Measurements from ENCODE around the gene RHOBTB1.
A peak's percentile ranks its signal among the peaks of the same experiment; 100 is the strongest.

The RHOBTB1 gene

DNA sequence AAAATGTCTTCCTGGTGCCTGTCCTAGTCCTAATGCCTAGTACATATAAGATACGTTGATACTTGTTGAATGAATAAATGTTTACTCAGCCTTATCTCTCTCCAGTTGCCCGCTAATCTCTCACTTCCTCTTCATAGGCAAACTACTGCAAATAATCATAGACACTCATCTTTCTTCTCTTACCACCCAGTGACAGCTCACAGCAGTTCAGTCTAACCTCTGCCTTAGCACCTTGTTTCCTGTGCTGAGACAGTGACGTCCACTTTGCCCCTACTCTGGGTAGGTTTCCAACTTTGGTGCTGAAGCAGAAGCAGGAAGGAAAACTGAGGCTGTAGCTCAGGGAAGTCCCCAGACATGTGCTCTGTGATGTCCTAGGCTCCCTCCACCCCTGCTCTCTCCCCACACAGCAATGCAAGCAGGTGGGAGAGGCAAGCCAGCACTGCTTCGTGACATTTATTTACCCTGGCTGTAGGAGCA is 45.5 kb upstream of the RHOBTB1 start:
- Histone ChIP-seq H3K79me1 (ENCODE audit: low read depth, low read length) (no peaks in the 10 kb centered on the region), H3K27ac (replicated peaks; ENCODE audit: low read length) (no peak overlapping the region), H3K4me2 (ENCODE audit: insufficient read depth, low read length, poor library complexity, severe bottlenecking) (no peak overlapping the region), H3K4ac (ENCODE audit: low read length) (no peak overlapping the region), H4K91ac (ENCODE audit: low read depth, low read length, poor library complexity) (no peak overlapping the region), H3K23ac (ENCODE audit: low read depth, low read length, poor library complexity) (no peak overlapping the region), H2BK12ac (ENCODE audit: low read length) (no peak overlapping the region), H3K36me3 (replicated peaks in 1 of 2; ENCODE audit: control insufficient read depth in 2 of 2, insufficient read depth in 2 of 2, low read length in 2 of 2) (no peaks in the 10 kb centered on the region), H2BK15ac (ENCODE audit: low read length) (no peak overlapping the region), H2BK120ac (ENCODE audit: low read depth, low read length) (no peak overlapping the region), H3K9ac (ENCODE audit: low read depth, low read length, poor library complexity) (no peak overlapping the region), H3K27me3 (ENCODE audit: control insufficient read depth in 3 of 3, insufficient read depth in 3 of 3, low read depth in 1 of 3, low read length in 3 of 3) (no peaks in the 10 kb centered on the region), H3K14ac (ENCODE audit: low read length) (no peak overlapping the region), H3K18ac (ENCODE audit: low read length) (no peak overlapping the region), H4K8ac (ENCODE audit: low read depth, low read length) (no peak overlapping the region), H2BK5ac (ENCODE audit: low read length) (no peak overlapping the region), H3K4me3 (ENCODE audit: low read length in 2 of 2) (peak overlapping the region in 1 of 2 donors; percentile 62), H2AFZ (ENCODE audit: low read length) (no peak overlapping the region), H2AK5ac (ENCODE audit: low read depth, low read length) (no peak overlapping the region), H3K4me1 (ENCODE audit: control insufficient read depth in 2 of 2, insufficient read depth in 1 of 2, low read depth in 1 of 2, low read length in 2 of 2) (peaks cover 0 to 2% of the 10 kb centered on the region in 2 donors), H3K9me3 (replicated peaks in 1 of 2; ENCODE audit: control insufficient read depth in 2 of 2, insufficient read depth in 1 of 2, low read depth in 1 of 2, low read length in 2 of 2) (peaks cover 0 to 2% of the 10 kb centered on the region in 2 donors)
- DNase-seq (ENCODE audit: low spot score): no peak
- WGBS, 2 donors (ENCODE audit: extremely low coverage in 2 of 2, insufficient read length in 2 of 2, insufficient replicate concordance in 1 of 2): no CpG with 5 or more reads among the region's 4 CpGs

- no peak overlapping the region for H3K23ac ChIP-seq (ENCODE audit: low read depth, low read length, poor library complexity)
- H4K8ac ChIP-seq (ENCODE audit: low read depth, low read length): no peak overlapping the region
- H3K27me3 ChIP-seq (ENCODE audit: control insufficient read depth in 3 of 3, insufficient read depth in 3 of 3, low read depth in 1 of 3, low read length in 3 of 3): no peaks in the 10 kb centered on the region
- H2AK5ac ChIP-seq (ENCODE audit: low read depth, low read length): no peak overlapping the region
- no peak overlapping the region for H3K27ac ChIP-seq (replicated peaks; ENCODE audit: low read length)
- H4K91ac ChIP-seq (ENCODE audit: low read depth, low read length, poor library complexity): no peak overlapping the region
- H3K4me3 ChIP-seq (ENCODE audit: low read length in 2 of 2): no peak overlapping the region
- no peak overlapping the region for H3K4me2 ChIP-seq (ENCODE audit: insufficient read depth, low read length, poor library complexity, severe bottlenecking)
- no CpG with 5 or more reads among the region's 3 CpGs for WGBS, 2 donors (ENCODE audit: extremely low coverage in 2 of 2, insufficient read length in 2 of 2, insufficient replicate concordance in 1 of 2)
- H3K9me3 ChIP-seq (replicated peaks in 1 of 2; ENCODE audit: control insufficient read depth in 2 of 2, insufficient read depth in 1 of 2, low read depth in 1 of 2, low read length in 2 of 2): peaks cover 0 to 2% of the 10 kb centered on the region in 2 donors
- H2BK5ac ChIP-seq (ENCODE audit: low read length): no peak overlapping the region
- H3K14ac ChIP-seq (ENCODE audit: low read length): no peak overlapping the region
- no peaks in the 10 kb centered on the region for H3K36me3 ChIP-seq (replicated peaks in 1 of 2; ENCODE audit: control insufficient read depth in 2 of 2, insufficient read depth in 2 of 2, low read length in 2 of 2)
- H2BK12ac ChIP-seq (ENCODE audit: low read length): no peak overlapping the region
- H3K4me1 ChIP-seq (ENCODE audit: control insufficient read depth in 2 of 2, insufficient read depth in 1 of 2, low read depth in 1 of 2, low read length in 2 of 2): peaks cover 0 to 2% of the 10 kb centered on the region in 2 donors
- no peak overlapping the region for H3K9ac ChIP-seq (ENCODE audit: low read depth, low read length, poor library complexity)
- no peak overlapping the region for H3K18ac ChIP-seq (ENCODE audit: low read length)
- no peak overlapping the region for H2BK15ac ChIP-seq (ENCODE audit: low read length)
- no peak overlapping the region for H2BK120ac ChIP-seq (ENCODE audit: low read depth, low read length)
- no peaks in the 10 kb centered on the region for H3K79me1 ChIP-seq (ENCODE audit: low read depth, low read length)
- peak overlapping the region; percentile 2 for H2AFZ ChIP-seq (ENCODE audit: low read length)
- no peak overlapping the region for H3K4ac ChIP-seq (ENCODE audit: low read length)
- DNase-seq (ENCODE audit: low spot score): no peak
These were observed 42.8 kb upstream of the RHOBTB1 start for GRCh38 chr10:60986791-60987190.

DNA sequence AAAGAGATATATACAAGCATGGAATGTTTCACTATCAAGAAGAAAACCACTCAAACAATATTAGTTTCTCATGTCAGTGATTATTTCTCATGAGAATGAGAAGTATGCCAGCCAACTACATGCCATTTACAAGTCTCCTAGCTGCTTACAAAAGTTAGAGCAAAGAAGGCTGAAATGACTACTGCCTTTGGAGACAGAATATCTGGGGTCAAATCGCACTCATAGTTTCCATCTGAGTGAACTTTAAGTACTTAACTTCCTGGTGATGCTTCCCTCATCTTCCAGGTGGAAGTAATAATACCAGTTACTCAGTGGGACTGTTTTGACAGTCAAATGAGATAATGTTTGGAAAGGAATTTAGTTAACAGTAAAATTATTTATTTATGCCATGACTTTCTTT is 42.0 kb upstream of the RHOBTB1 start:
- no peak overlapping the region for H3K9ac ChIP-seq (ENCODE audit: low read depth, low read length, poor library complexity)
- H3K4me2 ChIP-seq (ENCODE audit: insufficient read depth, low read length, poor library complexity, severe bottlenecking): no peak overlapping the region
- H3K27ac ChIP-seq (replicated peaks; ENCODE audit: low read length): no peak overlapping the region
- peak overlapping the region; percentile 72 for H4K91ac ChIP-seq (ENCODE audit: low read depth, low read length, poor library complexity)
- H3K27me3 ChIP-seq (ENCODE audit: control insufficient read depth in 3 of 3, insufficient read depth in 3 of 3, low read depth in 1 of 3, low read length in 3 of 3): no peaks in the 10 kb centered on the region
- H4K8ac ChIP-seq (ENCODE audit: low read depth, low read length): no peak overlapping the region
- H3K4me1 ChIP-seq (ENCODE audit: control insufficient read depth in 2 of 2, insufficient read depth in 1 of 2, low read depth in 1 of 2, low read length in 2 of 2): peaks cover 0 to 2% of the 10 kb centered on the region in 2 donors
- no peak overlapping the region for H3K18ac ChIP-seq (ENCODE audit: low read length)
- peaks cover 0 to 2% of the 10 kb centered on the region in 2 donors for H3K9me3 ChIP-seq (replicated peaks in 1 of 2; ENCODE audit: control insufficient read depth in 2 of 2, insufficient read depth in 1 of 2, low read depth in 1 of 2, low read length in 2 of 2)
- WGBS, 2 donors (ENCODE audit: extremely low coverage in 2 of 2, insufficient read length in 2 of 2, insufficient replicate concordance in 1 of 2): no CpG with 5 or more reads among the region's 1 CpG
- DNase-seq (ENCODE audit: low spot score): no peak
- H2BK12ac ChIP-seq (ENCODE audit: low read length): no peak overlapping the region
- H3K14ac ChIP-seq (ENCODE audit: low read length): no peak overlapping the region
- no peaks in the 10 kb centered on the region for H3K79me1 ChIP-seq (ENCODE audit: low read depth, low read length)
- H3K4me3 ChIP-seq (ENCODE audit: low read length in 2 of 2): no peak overlapping the region
- H3K4ac ChIP-seq (ENCODE audit: low read length): no peak overlapping the region
- no peak overlapping the region for H2BK5ac ChIP-seq (ENCODE audit: low read length)
- H3K36me3 ChIP-seq (replicated peaks in 1 of 2; ENCODE audit: control insufficient read depth in 2 of 2, insufficient read depth in 2 of 2, low read length in 2 of 2): no peaks in the 10 kb centered on the region
- no peak overlapping the region for H2AFZ ChIP-seq (ENCODE audit: low read length)
- H3K23ac ChIP-seq (ENCODE audit: low read depth, low read length, poor library complexity): no peak overlapping the region
- no peak overlapping the region for H2BK120ac ChIP-seq (ENCODE audit: low read depth, low read length)
- H2BK15ac ChIP-seq (ENCODE audit: low read length): no peak overlapping the region
- no peak overlapping the region for H2AK5ac ChIP-seq (ENCODE audit: low read depth, low read length)

- no peaks in the 10 kb centered on the region for H3K4me1 ChIP-seq (ENCODE audit: control insufficient read depth in 2 of 2, insufficient read depth in 1 of 2, low read depth in 1 of 2, low read length in 2 of 2)
- H3K79me1 ChIP-seq (ENCODE audit: low read depth, low read length): no peaks in the 10 kb centered on the region
- H3K27ac ChIP-seq (replicated peaks; ENCODE audit: low read length): no peak overlapping the region
- no peak overlapping the region for H2BK5ac ChIP-seq (ENCODE audit: low read length)
- H3K9me3 ChIP-seq (replicated peaks in 1 of 2; ENCODE audit: control insufficient read depth in 2 of 2, insufficient read depth in 1 of 2, low read depth in 1 of 2, low read length in 2 of 2): no peaks in the 10 kb centered on the region
- H3K36me3 ChIP-seq (replicated peaks in 1 of 2; ENCODE audit: control insufficient read depth in 2 of 2, insufficient read depth in 2 of 2, low read length in 2 of 2): no peaks in the 10 kb centered on the region
- DNase-seq (ENCODE audit: low spot score): no peak
- H3K4me2 ChIP-seq (ENCODE audit: insufficient read depth, low read length, poor library complexity, severe bottlenecking): no peak overlapping the region
- H3K9ac ChIP-seq (ENCODE audit: low read depth, low read length, poor library complexity): no peak overlapping the region
- H2BK120ac ChIP-seq (ENCODE audit: low read depth, low read length): no peak overlapping the region
- H2AFZ ChIP-seq (ENCODE audit: low read length): no peak overlapping the region
- no peak overlapping the region for H3K18ac ChIP-seq (ENCODE audit: low read length)
- H3K4ac ChIP-seq (ENCODE audit: low read length): no peak overlapping the region
- no peak overlapping the region for H2AK5ac ChIP-seq (ENCODE audit: low read depth, low read length)
- no peak overlapping the region for H3K23ac ChIP-seq (ENCODE audit: low read depth, low read length, poor library complexity)
- no peak overlapping the region for H3K4me3 ChIP-seq (ENCODE audit: low read length in 2 of 2)
- no peak overlapping the region for H4K91ac ChIP-seq (ENCODE audit: low read depth, low read length, poor library complexity)
- no peaks in the 10 kb centered on the region for H3K27me3 ChIP-seq (ENCODE audit: control insufficient read depth in 3 of 3, insufficient read depth in 3 of 3, low read depth in 1 of 3, low read length in 3 of 3)
- H2BK12ac ChIP-seq (ENCODE audit: low read length): no peak overlapping the region
- no peak overlapping the region for H3K14ac ChIP-seq (ENCODE audit: low read length)
- no CpG with 5 or more reads among the region's 1 CpG for WGBS, 2 donors (ENCODE audit: extremely low coverage in 2 of 2, insufficient read length in 2 of 2, insufficient replicate concordance in 1 of 2)
- no peak overlapping the region for H2BK15ac ChIP-seq (ENCODE audit: low read length)
- H4K8ac ChIP-seq (ENCODE audit: low read depth, low read length): no peak overlapping the region
These were observed 37.0 kb upstream of the RHOBTB1 start for GRCh38 chr10:60980997-60981396.

Data from neuronal stem cell (in vitro differentiated cells).